ENCODE measurements around the gene EML2.

GRCh38 chr19:45670670-45671453 lies 31.7 kb upstream of the EML2 start:
- no peak for TF ChIP-seq CTCF (tag by site-specific recombination; IDR thresholded peaks at IDR 0.05)
- no peak for TF ChIP-seq ZFHX2 (tag by site-specific recombination; conservative IDR thresholded peaks at IDR 0.05)
- TF ChIP-seq ZNF280D (tag by site-specific recombination; IDR thresholded peaks at IDR 0.05): no peak
- no peak for TF ChIP-seq ZNF24 (tag by site-specific recombination; IDR thresholded peaks at IDR 0.05)
- no peak for TF ChIP-seq ZNF621 (tag by site-specific recombination; IDR thresholded peaks at IDR 0.05)
- no peak for TF ChIP-seq ZNF639 (tag by site-specific recombination; IDR thresholded peaks at IDR 0.05)
- no peak for TF ChIP-seq ZFP41 (tag by site-specific recombination; IDR thresholded peaks at IDR 0.05; ENCODE audit: borderline replicate concordance)
- TF ChIP-seq ZNF549 (tag by site-specific recombination; IDR thresholded peaks at IDR 0.05): no peak
- no peak for TF ChIP-seq ZNF530 (tag by site-specific recombination; IDR thresholded peaks at IDR 0.05; ENCODE audit: low read depth)
- TF ChIP-seq ZNF792 (tag by site-specific recombination; IDR thresholded peaks at IDR 0.05): no peak
- no peak for TF ChIP-seq ZNF274 (IDR thresholded peaks at IDR 0.05; ENCODE audit: low read length)
- no peak for TF ChIP-seq ZNF274 (tag by site-specific recombination; IDR thresholded peaks at IDR 0.05; ENCODE audit: borderline replicate concordance)
- no peak for TF ChIP-seq YY1 (tag by site-specific recombination; IDR thresholded peaks at IDR 0.05)
- TF ChIP-seq ATF2 (tag by site-specific recombination; IDR thresholded peaks at IDR 0.05; ENCODE audit: low read depth): no peak
- no peak for TF ChIP-seq ZNF514 (tag by site-specific recombination; IDR thresholded peaks at IDR 0.05)
